GM21526 (cell line): ENCODE results near the gene FBXL12.
A peak's percentile ranks its signal among the peaks of the same experiment; 100 is the strongest.
"Not testable (repeated sequence)": the region's sequence is repeated elsewhere in the genome, so short reads cannot be mapped to it uniquely, and the experiment has no call there.

Source experiments
- ATAC-seq: cut with Tn5 transposase; IDR thresholded peaks from one replicate; pipeline ENCODE4 v1.9.1; 2021; ENCODE audit warnings: moderate library complexity; ENCODE audit not compliant: unreplicated experiment, low FRiP score

FBXL12 gene, protein sequence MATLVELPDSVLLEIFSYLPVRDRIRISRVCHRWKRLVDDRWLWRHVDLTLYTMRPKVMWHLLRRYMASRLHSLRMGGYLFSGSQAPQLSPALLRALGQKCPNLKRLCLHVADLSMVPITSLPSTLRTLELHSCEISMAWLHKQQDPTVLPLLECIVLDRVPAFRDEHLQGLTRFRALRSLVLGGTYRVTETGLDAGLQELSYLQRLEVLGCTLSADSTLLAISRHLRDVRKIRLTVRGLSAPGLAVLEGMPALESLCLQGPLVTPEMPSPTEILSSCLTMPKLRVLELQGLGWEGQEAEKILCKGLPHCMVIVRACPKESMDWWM

GRCh38 chr19:9818734-9819595, at the start of gene FBXL12:
Gene FBXL12, minus strand, starts transcription at chr19:9819079. Its CDS starts 266 bp downstream, at chr19:9818813.
- peak; percentile 78 for ATAC-seq

GRCh38 chr19:9865732-9866501, 47.0 kb upstream of the FBXL12 start:
- no peak for ATAC-seq

GRCh38 chr19:9863759-9864158, 44.9 kb upstream of the FBXL12 start:
- no peak for ATAC-seq

GRCh38 chr19:9862938-9863337, 44.1 kb upstream of the FBXL12 start:
- ATAC-seq, result no peak

DNA sequence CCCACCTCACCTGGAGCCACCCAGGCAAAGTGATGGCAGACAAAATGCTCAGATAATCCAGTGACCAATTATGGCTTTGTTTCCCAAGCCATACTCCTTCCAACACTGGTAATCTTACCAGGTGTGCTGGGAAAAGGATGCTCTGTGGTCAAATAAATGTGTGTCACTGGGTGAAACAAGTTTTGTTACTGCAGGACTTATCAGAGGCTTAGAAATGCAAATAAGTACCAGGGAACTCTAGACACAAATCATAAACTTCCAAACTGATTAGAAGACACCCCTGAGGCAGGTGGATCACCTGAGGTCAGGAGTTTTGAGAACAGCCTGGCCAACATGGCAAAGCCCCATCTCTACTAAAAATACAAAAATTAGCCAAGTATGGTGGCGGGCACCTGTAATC, 42.6 kb upstream of the FBXL12 start:
- ATAC-seq, result no peak

DNA sequence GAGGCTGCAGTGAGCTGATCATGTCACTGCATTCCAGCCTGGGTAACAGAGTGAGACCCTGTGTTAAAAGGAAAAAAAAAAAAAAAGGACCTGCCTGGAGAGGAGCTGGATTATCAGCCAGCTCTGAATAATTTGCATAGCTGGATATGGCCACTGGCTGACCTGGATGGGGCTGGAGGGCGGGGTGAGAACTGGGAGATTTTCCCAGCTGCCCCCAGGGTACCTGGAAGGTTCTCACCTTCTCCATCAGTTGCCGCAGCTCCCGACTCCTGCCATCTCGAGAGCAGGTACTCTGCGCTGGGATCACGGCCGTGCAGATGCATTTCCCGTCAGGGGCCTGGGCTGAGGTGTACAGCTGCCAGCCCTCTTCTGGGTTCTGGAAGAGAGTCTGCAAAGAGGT, 41.5 kb upstream of the FBXL12 start:
- no peak for ATAC-seq

DNA sequence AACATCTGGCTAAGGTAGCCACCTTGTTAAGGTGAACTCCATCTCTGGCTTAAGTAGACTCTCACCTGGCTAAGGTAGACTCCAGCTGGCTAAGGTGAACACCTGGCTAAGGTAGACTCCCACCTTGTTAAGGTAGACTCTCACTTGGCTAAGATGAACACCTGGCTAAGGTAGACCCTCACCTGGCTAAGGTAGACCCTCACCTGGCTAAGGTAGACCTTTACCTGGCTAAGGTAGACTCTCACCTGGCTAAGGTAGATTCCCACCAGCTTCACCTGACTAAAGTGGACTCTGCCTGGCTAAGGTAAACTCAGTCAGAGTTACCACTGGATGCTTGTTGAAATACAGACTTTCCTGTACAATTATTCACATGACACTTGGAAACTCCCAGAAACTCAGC, 39.9 kb upstream of the FBXL12 start:
- no peak for ATAC-seq

- ATAC-seq, result no peak
Measured at GRCh38 chr19:9857920-9858746, 39.3 kb upstream of the FBXL12 start.

DNA sequence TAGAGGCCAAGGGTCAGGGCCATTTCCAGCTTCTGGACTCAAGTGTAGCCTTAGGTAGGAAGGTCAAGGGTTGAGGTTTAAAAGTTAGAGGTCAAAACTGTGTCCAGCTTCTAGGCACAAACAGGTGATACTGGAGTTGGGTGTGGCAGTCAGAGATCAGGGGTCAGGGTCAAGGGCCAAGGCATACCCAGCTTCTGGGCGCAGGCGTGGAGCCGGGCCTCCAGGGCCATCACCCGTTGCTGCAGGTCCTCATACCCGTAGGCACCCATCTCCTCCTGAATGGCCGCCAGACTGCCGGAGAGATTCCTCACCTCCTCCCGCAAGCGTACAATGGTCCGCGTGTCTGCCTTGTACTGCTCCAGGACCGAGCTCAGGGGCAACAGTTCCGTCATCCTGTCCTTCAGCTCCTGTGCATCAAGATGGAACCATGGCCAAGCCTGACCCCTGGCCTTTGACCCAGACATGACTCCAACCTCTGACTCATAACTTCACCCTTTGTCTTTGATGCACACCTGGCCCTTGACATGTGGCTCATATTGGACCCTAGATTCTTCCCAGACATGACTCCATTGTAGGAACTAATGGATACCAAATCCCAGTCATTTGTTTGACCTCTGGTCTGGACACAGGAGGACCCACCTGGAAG, 38.3 kb upstream of the FBXL12 start:
- ATAC-seq, result no peak

DNA sequence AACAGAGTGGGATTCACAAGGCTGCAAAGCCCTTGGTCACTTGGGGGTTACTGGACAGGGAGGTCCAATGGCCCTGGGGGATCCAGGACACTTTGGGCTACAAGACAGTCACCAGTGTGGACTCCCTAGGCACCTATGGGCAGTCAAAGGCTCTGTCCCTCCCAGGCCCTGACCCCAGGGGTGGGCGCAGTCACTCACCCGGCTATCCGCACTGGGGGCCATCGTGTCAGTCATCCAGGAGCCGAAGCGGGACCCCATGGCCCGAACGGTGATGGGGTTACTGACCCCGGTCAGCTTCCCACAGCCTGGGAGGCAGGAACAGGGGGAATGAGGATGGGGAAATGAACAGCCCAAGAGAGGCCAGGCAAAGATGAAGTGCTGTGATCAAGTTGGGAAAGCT, 37.7 kb upstream of the FBXL12 start:
- no peak for ATAC-seq

GRCh38 chr19:9854282-9854846, 35.5 kb upstream of the FBXL12 start:
- no peak for ATAC-seq

DNA sequence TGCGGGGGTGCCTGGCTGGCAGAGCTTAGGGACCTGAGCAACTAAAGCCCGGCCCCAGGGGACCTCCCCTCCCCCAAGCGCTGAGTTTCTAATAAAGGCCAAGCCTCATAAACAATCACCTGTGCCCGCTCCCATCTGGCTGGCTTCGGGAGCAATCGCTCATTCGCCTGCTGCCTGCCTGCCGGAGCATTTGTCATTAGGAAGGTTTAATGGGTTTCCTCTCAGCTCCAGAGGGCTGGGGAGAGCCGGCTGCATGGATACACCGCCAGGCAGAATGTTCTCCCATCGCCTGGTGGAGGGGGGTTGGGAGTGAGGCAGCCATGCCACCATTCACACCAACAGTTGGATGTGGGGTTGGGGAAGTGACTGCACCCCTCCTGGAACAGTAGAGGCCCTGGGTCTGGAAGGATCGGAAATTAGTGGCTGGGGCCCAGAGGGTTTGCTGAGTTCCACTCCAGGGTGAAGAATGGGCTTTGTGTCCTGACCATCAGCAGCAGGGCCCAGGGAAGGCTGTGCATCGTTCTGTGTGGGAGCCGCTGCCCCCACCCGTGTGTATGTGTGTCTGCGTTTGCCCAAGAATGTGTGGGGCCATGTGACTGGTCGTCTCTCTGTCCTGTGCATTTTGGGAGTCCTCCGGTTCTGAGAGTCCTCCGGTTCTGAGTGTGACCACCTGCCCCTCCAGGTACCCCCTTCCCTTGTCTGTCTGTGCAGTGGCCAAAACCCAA, 31.5 kb upstream of the FBXL12 start:
- ATAC-seq, result no peak

DNA sequence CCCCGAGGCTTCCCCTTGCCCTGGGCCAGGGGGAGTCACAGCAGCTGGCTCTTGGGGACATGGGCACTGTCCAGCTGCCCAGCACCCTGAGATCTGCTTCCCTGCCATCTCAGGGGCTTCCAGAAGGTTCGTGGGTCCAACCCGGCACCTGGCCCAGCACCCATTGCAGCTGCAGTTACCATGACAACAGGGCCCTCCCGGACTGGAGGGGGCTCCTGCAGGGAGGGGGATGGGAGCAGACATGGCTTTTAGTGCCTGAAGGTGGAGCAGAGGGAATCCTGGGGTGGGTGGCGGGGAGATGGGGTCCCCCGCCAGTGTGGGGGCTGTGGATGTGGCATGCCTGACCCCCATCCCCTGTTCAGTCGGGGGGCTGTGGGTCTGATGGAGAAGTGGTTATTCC, 30.9 kb upstream of the FBXL12 start:
- ATAC-seq, result no peak

DNA sequence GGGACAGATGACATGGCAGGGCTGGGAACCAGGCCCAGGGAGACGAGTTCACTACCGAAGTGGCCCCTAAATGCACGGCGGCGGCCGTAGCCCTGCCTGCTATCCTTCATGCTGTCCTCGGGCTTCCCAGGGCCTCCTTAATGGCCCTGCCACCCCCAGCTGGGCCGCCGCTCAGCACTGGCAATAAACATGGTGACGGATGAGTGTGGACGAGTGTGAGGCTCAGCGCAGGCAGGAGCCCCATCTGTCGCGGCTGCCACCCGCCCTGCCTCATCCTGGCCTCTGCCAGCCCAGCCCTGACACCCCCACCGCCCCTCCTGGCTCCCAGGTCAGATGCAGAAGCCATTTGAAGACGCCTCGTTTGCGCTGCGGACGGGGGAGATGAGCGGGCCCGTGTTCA, 29.9 kb upstream of the FBXL12 start:
- ATAC-seq, result no peak

DNA sequence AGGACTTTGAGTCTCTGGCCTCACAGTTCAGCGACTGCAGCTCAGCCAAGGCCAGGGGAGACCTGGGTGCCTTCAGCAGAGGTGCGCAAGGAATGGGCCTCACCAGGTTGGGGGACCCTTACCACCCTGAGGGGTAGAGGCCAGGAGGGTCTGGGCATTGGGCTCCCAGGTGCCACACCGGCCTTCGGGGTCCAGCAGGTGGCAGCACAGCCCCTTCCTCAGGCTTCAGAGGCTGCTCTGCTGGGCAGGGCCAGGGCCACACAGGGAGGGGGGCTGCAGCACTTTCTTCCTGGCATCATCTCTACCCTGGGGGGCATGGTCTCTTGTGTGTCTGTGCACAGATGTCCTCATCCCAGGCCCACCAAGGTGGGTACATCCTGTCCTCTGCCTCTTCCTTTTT, 29.2 kb upstream of the FBXL12 start:
- no peak for ATAC-seq

DNA sequence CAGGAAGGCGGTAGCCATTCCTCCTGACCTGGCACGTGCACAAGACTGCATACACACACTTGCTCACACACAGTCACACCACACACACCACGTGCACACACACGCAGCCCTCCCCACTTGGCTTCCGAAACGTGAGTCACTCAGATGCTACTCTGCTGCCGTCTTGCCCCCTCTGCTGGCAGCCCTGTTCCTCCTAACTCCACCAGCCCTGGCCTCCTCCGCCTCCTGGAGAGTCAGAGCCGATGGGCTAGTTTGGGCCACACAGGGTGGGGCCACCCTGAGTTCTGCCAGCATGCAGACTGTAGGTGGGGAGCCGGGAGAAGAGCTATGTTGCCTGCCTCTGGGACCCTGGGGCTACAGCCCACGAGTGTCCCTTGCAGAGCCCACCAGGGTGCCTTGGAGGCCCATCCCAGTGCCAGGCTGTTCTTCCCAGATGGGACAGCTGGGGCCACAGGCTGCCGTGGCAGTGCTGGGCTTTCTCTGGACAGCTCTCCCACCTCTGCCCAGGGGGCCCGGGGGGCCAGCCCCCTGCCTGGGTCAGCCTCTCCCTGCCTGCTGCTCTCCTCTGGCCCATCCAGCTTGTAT, 28.3 kb upstream of the FBXL12 start:
- no peak for ATAC-seq

- not testable (repeated sequence) for ATAC-seq
Measured at GRCh38 chr19:9843626-9844273, 24.9 kb upstream of the FBXL12 start.
